Femur (tissue), 1 donor: Measurements from ENCODE around the gene CDKN2AIPNL.
"Not testable (repeated sequence)": the region's sequence is repeated elsewhere in the genome, so short reads cannot be mapped to it uniquely, and the experiment has no call there.

ENCODE experiments used
- DNase-seq: peaks from one replicate; pipeline ENCODE4 v3.0.0-alpha.2; 2017

The CDKN2AIPNL gene

DNA sequence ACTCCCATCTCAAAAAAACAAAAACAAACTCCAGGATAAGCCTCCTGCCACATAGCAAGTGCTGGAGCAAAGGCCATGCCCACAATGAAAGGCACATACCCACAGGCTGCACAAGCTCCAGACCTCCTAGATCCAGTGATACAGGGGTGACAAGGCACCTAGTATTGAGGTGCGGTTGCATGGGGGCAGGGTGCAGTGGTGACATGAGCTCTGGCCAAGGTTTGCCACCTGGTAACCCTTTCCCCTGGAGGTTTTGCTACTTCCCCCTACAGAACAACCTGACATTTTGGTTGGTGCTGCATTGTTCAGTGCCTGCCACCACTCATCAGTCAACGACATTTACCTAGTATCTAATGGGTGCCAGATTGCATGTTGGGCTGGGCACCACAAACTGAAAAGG lies 14.5 kb downstream of the CDKN2AIPNL start:
- no peak for DNase-seq

DNA sequence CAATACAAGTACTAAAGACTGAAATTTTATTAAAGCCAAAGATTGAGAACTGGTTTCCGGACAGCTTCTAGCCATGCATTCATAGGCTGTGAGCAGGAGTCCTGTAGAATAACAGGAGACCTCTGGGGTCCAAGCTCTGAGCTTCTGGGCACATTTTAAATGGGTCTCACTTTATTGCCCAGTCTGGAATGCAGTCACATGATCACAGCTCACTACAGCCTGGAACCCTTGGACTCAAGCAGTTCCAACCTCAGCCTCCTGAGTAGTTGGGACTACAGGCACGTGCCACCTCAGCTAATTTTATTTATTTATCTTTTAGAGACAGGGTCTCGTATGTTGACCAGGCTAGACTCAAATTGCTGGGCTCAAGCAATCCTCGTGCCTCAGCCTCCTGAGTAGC lies 15.4 kb downstream of the CDKN2AIPNL start:
- DNase-seq, result no peak

DNA sequence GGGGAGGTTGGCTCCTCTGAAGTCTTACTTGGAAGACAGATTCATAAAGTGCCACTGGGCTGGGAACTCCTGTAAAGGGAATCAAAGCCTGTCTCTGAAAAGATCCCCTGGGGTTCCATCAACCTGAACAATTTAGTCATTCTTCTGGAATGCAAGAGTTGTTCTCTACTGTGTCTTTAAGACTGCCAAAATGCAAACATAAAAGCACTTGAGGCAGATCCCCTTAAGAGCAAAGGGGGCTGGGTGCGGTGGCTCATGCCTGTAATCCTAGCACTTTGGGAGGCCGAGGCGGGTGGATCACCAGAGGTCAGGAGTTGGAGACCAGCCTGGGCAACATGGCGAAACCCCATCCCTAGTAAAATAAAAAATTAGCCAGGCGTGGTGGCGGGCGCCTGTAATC lies 16.7 kb downstream of the CDKN2AIPNL start:
- no peak for DNase-seq

DNA sequence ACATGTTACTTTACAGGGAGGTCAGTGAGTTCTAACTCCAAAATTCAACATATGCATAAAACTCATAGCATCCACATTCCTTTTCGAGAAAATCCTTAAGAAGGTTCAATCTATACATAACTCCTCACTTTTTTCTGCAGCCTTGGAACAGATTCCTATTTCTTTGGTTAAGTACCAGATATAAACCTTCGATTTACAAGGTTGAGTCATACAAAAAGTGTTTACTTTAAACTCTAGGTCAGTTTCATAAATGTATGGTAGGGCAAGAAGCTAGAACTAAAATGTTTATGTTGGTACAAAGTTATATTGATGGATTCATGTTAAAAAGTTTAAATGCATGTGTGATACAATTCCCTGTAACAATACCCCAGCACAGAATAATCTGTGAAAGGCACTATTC lies 19.4 kb downstream of the CDKN2AIPNL start:
- no peak for DNase-seq

DNA sequence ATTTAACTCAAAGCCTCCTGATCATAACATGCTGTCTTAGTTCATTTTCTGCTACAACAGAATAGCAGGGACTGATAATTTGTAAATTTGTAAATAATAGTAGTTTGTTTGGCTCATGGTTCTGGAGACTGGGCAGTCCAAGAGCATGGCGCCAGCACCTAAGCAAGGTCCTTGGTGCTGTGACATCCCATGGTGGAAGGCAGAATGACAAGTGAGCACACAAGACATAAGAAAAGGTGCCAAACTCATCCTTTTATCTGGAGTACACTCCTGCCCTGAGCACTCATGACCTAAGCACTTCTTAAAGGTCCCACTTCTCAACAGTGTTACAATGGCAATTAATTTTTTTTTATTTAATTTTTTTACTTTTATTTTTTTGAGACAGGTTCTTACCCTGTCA lies 24.2 kb downstream of the CDKN2AIPNL start:
- no peak for DNase-seq

DNA sequence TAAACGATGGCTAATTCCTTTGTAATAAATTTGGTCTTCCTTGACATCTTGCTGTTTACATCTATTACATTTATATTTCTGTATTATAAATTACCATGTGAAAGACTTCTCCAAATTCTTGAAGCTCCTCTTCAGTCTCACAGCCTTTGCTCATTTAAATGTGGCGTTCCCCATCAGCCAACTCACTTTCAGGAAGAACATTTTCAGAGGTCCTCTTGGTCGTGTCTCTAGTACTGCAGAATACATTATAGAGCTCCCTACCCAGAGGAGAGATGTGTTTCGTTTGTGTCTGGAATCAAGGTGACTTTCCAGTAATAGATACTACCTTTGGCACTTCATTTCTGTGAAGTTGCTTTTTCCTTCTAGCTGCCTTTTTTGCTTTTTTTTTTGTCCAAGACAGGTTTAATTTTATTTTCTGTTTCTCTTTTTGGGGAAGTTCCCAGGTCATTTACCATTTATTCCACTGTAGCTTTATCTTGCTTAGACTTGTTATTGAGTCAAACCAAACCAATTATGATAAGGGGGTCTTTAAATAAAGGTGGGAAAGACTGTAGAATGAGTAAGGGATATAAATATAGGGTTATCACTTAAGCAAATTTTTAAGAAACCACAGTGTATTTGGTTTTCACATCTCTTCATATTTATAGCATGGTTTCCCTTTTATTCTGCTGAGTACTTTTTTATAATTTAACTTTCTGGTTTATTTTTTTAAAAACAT lies 27.5 kb downstream of the CDKN2AIPNL start:
- no peak for DNase-seq

DNA sequence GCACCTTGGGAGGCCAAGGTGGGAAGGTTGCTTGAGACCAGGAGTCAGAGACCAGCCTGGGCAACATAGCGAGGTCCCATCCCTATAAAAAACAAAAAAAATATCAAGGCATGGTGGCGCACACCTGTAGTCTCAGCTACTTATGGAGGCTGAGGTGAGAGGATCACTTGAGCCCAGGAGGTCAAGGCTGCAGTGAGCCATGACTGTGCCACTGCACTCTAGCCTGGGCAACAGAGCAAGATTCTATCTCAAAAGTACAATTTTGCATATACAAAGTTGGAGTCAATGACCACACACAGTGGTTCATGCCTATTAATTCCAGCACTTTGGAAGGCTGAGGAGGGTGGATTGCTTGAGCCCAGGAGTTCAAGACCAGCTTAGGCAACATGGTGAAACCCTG lies 29.5 kb downstream of the CDKN2AIPNL start:
- not testable (repeated sequence) for DNase-seq

DNA sequence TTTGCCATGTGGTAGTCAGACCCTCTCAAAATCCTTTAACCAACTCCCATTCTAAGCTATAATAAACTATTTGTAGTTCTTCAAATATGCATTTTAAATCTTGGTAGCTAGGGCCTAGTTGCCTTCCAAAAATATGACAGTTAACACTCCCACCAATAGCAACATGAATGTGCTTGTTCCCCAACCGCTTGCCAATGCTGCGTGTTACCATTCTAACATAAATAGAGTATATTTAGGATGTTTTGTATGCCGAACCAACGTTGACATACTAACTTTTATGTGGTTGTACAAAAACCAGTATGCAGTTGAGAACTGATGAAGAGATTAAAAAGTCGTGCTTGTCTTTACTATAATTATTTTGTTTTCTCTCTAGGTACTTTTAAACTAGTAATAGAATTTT lies 31.3 kb downstream of the CDKN2AIPNL start:
- no peak for DNase-seq

DNA sequence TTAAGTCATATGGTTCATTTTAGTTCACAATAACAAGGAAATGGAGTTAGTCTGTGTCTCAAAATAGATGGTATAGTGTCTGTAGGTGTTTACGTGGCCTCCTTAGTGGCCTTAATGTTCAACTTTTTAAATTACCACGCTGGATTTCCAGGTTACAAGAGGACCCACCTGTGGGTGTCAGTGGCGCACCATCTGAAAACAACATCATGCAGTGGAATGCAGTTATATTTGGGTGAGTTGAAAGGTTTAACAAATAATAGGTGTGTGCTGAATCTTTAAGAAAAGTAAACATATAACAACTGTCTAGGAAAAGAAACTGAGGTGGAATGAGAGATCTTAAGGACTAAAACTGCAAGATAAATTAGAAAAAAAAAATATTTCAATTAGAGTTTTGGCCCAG lies 37.4 kb downstream of the CDKN2AIPNL start:
- no peak for DNase-seq

DNA sequence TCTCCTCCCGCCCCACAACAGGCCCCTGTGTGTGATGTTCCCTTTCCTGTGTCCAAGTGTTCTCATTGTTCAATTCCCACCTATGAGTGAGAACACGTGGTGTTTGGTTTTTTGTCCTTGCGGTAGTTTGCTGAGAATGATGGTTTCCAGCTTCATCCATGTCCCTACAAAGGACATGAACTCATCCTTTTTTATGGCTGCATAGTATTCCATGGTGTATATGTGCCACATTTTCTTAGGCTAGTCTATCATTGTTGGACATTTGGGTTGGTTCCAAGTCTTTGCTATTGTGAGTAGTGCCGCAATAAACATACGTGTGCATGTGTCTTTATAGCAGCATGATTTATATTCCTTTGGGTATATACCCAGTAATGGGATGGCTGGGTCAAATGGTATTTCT lies 38.0 kb downstream of the CDKN2AIPNL start:
- not testable (repeated sequence) for DNase-seq

DNA sequence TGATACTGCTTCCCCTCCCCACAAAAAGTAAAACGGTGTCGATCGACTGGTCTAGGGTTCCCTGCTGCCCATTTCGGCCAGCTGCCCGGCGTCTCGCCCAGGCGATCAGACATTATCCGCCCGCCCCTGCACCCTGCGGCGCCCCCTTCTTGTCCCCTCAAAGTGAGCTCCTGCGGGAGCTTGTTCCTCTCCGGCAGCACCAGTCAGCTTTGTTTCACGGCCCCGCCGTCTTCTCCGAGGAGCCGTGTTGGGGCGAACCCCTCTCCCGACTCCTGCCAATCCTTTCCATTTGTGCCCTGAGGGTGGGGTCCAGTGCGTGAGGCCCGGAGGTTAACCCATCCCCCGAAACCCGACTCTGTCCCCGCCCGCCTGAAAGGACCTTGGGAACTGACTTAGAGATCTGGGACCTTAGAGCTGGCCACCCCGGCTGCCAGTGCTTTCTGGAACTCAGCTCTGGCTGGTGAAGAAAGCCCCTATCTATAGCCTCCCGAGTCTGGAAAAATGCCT lies 39.8 kb downstream of the CDKN2AIPNL start:
- peak; percentile 77 for DNase-seq

DNA sequence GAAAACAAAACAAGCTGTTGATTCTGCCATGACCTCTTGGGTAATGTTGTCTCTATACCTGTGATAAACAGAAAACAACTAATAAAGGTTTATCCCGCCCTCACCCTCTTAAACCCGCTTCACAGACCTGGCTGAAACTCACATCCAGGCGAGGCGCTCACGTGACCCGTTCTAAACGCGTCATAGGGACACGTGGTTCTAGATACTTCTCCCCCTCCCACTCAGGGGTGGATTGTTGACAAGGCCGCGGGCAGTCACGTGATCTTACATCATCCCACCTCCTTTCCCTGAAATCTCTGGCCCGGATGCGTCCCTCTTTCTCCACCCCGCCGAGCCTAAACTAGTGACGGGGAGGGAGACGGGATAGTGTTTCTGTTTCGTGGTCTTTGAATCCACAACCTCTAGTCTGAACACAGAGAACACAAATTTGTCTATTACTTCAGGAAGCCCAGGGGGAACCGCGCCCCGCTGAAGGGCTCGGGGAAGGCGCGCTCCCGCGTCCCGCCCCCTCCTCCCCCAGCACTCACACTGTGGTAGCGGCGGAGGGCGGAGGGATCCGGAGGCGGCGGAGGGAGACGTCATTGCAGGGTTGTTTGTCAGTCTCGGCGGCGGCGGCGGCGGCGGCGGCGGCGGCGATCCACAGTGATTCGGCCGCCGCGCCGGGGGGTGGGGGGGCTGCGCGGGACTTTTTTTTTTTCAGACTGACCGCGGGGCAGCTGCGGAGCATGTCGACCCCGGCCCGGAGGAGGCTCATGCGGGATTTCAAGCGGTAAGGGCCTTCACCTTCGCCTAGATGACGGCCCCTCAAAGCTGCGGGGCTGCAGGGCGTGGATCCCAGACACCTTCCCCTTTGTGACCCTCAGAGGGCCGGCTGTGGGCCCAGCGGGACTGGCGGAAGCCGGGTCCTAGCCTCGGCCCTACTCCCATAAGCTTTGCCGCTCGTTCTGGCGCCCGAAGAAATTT lies 40.5 kb downstream of the CDKN2AIPNL start, which contains the start of gene UBE2B:
UBE2B (plus strand) TSS at position 699 of the 963 bp plus-strand sequence; CDS start at position 726, 27 bp downstream.
- DNase-seq, result peak; percentile 99

DNA sequence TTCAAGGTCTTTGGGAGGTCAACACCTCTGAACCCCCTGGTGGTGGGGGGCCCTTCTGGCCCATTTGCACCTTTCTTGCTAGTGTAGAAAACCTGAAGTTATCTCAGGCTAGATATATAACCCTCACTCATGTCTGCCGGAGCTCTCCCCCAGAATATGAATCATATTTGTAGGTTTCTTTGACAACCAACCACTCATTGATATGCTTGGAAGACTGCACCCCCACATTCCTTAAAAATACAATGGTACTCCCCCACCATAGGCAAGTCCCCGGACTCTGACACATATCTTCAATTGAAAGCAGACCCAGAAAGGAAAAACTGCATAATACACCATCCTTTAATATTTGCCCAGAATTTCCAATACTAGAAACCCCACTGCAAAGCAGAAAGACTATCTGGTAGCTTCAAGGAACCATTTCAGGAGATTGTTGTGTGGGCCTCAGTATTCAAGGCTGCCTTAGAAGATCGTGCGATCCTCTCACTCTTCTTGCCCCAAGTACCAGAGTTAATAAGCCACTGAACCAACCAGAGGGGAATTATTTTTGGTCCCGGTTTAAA lies 41.3 kb downstream of the CDKN2AIPNL start:
- DNase-seq, result no peak

DNA sequence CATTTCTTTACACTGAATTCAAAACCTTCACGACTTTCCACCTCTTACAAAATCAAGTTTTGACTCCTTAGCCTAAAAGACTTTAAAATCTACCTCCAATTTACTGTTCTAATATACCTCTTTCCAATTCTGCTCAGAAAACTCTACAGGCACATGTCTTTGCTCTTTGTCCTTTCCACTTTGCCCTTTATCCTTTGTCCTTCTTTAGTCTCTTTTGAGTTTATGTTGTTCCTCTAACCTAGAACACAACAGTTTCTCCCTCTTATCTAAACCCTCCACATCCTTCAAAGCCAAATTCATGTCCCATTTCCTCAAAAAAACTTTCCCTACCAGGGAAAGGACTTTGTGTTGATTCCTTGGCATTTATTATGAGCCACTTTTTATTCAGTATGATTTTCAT lies 46.1 kb downstream of the CDKN2AIPNL start:
- no peak for DNase-seq

DNA sequence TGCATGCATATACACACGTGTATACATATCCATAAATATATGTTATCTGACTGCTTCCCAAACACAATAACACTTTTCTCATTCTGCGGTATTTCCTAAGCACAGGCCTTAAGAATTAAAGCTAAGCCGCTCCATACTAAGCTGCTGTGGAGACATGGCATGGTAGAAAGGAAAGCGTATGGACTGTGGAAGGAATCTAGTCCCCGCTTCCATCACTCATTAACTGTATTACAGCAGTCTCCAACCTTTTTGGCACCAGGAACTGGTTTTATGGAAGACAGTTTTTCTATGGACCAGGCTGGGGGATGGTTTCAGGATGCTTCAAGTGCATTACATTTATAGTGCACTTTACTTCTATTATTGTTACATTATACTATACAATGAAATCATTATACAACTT lies 56.0 kb downstream of the CDKN2AIPNL start:
- DNase-seq, result no peak
